ENCODE data around the gene NUDT16L1. TPM values are rescaled to one million over a fixed set of nuclear protein-coding genes. Genes with fewer than 3 reads are reported as not detected.

NUDT16L1 gene
- total and polyA plus RNA-seq, 2 of the 8 experiments (the other 6 are each of a cell fraction or from before 2014, with no cell fraction given), result 34.8 to 77.3 TPM

DNA sequence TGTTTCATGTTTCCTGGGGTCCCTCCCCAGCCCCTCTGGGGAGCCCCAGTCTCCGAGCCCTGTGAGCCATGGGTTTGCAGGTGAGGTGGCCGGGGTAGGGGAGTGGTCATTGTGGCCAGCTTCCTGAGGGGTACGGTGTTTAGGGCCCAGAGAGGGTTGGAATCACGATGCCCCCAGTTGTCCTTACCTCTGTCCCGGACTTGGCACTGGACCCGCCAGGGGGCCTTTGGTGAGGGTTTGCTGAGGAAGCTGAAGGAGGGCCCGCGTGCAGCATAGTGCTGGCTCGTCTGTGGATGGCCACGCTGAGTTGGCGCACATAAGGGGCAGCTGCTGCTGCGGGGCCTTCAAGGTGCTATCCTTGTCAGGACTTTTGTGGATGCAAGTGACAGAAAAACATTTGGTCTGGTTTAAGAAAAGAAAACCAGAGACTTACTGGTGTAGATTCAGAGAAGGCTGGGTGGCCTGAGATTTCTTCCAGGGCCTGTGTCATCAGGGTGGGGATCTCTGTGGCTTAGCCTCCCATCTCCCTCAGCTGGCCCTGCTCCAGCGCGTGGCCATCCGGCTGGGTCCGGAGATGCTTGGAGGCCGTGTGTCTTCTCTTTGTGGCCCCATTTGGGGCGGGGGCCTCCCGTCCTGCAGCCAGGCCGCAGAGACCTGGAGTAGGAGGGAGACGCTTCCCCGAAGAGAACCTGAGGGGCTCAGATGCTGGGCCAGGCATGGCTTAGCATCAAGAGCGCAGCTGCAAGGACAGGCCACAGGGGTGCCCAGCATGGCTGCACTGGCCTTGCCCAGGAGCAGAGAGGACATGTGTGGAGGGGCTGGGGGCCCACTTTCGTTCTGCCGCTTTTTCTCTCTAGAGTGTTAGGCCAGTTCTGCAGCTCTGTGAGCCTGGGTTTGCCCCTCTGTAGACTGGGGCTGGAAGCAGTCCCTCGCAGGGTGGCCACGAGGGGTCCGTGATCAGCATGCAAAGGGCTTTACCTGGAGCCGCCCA is 33.7 kb upstream of the NUDT16L1 start (continued):
- TF ChIP-seq MAFK (IDR thresholded peaks at IDR 0.05; ENCODE audit: low read depth, low read length), result no peak

Data from H1 (cell line).